ENCODE data around the gene CDX2. TPM values are rescaled to one million over a fixed set of nuclear protein-coding genes. Genes with fewer than 3 reads are reported as not detected.

The CDX2 gene
- polyA plus RNA-seq, 1 donor from 2014 or later: not detected

GRCh38 chr13:27955014-27955591 lies 14.0 kb downstream of the CDX2 start:
- TF ChIP-seq RAD21 (conservative IDR thresholded peaks at IDR 0.05): no peak
- TF ChIP-seq TAF1 (IDR thresholded peaks at IDR 0.05; ENCODE audit: low read depth): no peak
- no peak for TF ChIP-seq REST (IDR thresholded peaks at IDR 0.05; ENCODE audit: borderline replicate concordance)
- no peak for TF ChIP-seq MXI1 (conservative IDR thresholded peaks at IDR 0.05; ENCODE audit: poor library complexity, severe bottlenecking)
- no peak for TF ChIP-seq EZH2 (IDR thresholded peaks at IDR 0.05; ENCODE audit: borderline replicate concordance, insufficient read depth, low read length, poor library complexity, severe bottlenecking)
- TF ChIP-seq SMC3 (conservative IDR thresholded peaks at IDR 0.05; ENCODE audit: poor library complexity): no peak
- TF ChIP-seq POLR2AphosphoS5 (IDR thresholded peaks at IDR 0.05): no peak
- TF ChIP-seq CTCF (IDR thresholded peaks at IDR 0.05; ENCODE audit: poor library complexity, severe bottlenecking): no peak
- no peak for TF ChIP-seq EP300 (conservative IDR thresholded peaks at IDR 0.05; ENCODE audit: poor library complexity, severe bottlenecking)
- no peaks in the 10 kb centered on the region for H3K9me3 ChIP-seq (ENCODE audit: low read length)
- no peaks in the 10 kb centered on the region for H3F3A ChIP-seq (ENCODE audit: insufficient read depth, low read length, poor library complexity, severe bottlenecking)
- H3K79me2 ChIP-seq (replicated peaks; ENCODE audit: insufficient read depth, low read length): no peaks in the 10 kb centered on the region
- no peaks in the 10 kb centered on the region for H4K20me1 ChIP-seq (ENCODE audit: insufficient read depth)
- no peak overlapping the region for H3K9ac ChIP-seq (ENCODE audit: low read length)
- H3K4me2 ChIP-seq (ENCODE audit: low read length): no peak overlapping the region
- no peak overlapping the region for H2AFZ ChIP-seq (ENCODE audit: low read depth, low read length)
- H3K27me3 ChIP-seq (ENCODE audit: insufficient read depth, low read depth, low read length): peaks cover 96% of the 10 kb centered on the region
- H3K4me3 ChIP-seq (ENCODE audit: low read length): no peak overlapping the region
- no peaks in the 10 kb centered on the region for H3K36me3 ChIP-seq (ENCODE audit: insufficient read depth, low read length)
- no peaks in the 10 kb centered on the region for H3K9me2 ChIP-seq (ENCODE audit: insufficient read depth, low read length)
- H3K27ac ChIP-seq (ENCODE audit: low read length): no peak overlapping the region

GRCh38 chr13:27954406-27954851 lies 14.7 kb downstream of the CDX2 start:
- no peak overlapping the region for H3K4me2 ChIP-seq (ENCODE audit: low read length)
- no peak overlapping the region for H3K27ac ChIP-seq (ENCODE audit: low read length)
- no peaks in the 10 kb centered on the region for H3F3A ChIP-seq (ENCODE audit: insufficient read depth, low read length, poor library complexity, severe bottlenecking)
- H3K36me3 ChIP-seq (ENCODE audit: insufficient read depth, low read length): no peaks in the 10 kb centered on the region
- peak overlapping the region; percentile 60 for H3K4me3 ChIP-seq (ENCODE audit: low read length)
- no peak overlapping the region for H2AFZ ChIP-seq (ENCODE audit: low read depth, low read length)
- no peaks in the 10 kb centered on the region for H3K9me2 ChIP-seq (ENCODE audit: insufficient read depth, low read length)
- H3K9me3 ChIP-seq (ENCODE audit: low read length): no peaks in the 10 kb centered on the region
- no peaks in the 10 kb centered on the region for H4K20me1 ChIP-seq (ENCODE audit: insufficient read depth)
- H3K79me2 ChIP-seq (replicated peaks; ENCODE audit: insufficient read depth, low read length): no peaks in the 10 kb centered on the region
- TF ChIP-seq EP300 (conservative IDR thresholded peaks at IDR 0.05; ENCODE audit: poor library complexity, severe bottlenecking): no peak
- no peak overlapping the region for H3K9ac ChIP-seq (ENCODE audit: low read length)
- H3K27me3 ChIP-seq (ENCODE audit: insufficient read depth, low read depth, low read length): peaks cover 96% of the 10 kb centered on the region

Data from neural cell (in vitro differentiated cells).